Measurements from ENCODE around the gene SOX5. TPM values are rescaled to one million over a fixed set of nuclear protein-coding genes. Genes with fewer than 3 reads are reported as not detected.

The SOX5 gene
- total RNA-seq, 1 experiment from 2014 or later = 0.52 TPM

DNA sequence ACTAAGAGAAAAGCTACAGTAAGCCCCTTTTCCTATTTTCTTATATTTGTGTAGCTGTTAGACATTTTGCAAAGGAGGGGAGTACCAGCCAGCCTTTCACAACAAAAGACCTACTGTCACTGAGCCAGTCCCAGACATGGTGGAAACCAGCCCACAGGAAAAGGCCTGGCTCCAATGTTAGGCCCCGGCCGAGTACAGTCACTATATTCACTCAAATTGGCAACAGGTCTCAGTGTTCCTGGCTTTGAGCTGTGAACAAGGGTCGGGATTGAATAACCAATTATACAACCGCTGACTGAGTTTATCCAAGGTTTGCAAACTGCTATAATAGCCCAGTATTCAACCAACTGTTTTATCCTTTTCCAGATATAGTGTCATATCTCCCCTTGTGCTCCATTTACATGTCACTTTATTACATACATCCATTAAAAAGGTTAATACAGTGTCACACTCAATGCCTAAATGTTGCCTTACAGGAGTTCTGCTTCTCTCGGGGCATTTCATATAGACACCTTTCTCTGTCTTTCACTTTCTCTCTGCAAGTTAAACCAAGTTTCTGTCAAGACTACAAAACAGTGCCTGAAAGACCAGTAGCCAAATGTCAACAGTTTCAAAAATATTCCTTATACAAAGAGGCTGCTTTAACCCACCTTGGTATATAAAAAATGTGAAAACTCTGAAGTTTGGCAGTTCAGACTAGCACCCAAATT lies 178.1 kb downstream of the SOX5 start:
- Histone ChIP-seq H3K27me3 (ENCODE audit: insufficient read depth, low read length) (no peaks in the 10 kb centered on the region), H3K27ac (ENCODE audit: low read depth, low read length) (no peak overlapping the region), H4K20me1 (ENCODE audit: insufficient read depth) (no peaks in the 10 kb centered on the region), H3K79me2 (ENCODE audit: insufficient read depth, low read length) (no peaks in the 10 kb centered on the region), H3K9me3 (ENCODE audit: control insufficient read depth in 1 of 2, insufficient read depth in 1 of 2, low read depth in 1 of 2, low read length in 2 of 2) (peaks cover 7 to 11% of the 10 kb centered on the region in 2 experiments; a peak in 2 of 4 replicates), H3K4me1 (ENCODE audit: control insufficient read depth in 1 of 2, insufficient read depth in 2 of 2, low read length in 2 of 2) (no peaks in the 10 kb centered on the region), H3K4me2 (ENCODE audit: low read length) (no peak overlapping the region), H3K4me3 (replicated peaks in 1 of 2; ENCODE audit: low read depth in 1 of 2, low read length in 2 of 2) (no peak overlapping the region), H3K36me3 (ENCODE audit: control insufficient read depth in 1 of 2, insufficient read depth in 2 of 2, low read length in 2 of 2) (no peaks in the 10 kb centered on the region), H3K9me2 (ENCODE audit: insufficient read depth) (no peaks in the 10 kb centered on the region), H3K9ac (ENCODE audit: low read length) (no peak overlapping the region), H2AFZ (ENCODE audit: low read depth, low read length, poor library complexity, severe bottlenecking) (no peak overlapping the region)
- POLR2A ChIA-PET = no interaction called here
- CTCF ChIA-PET = no interaction called here
- ATAC-seq = no peak
- RAD21 ChIA-PET (ENCODE audit: low non-redundant PET in 1 of 2, low total read pairs in 2 of 2, uncharacterized antibody in 2 of 2, unreplicated experiment in 2 of 2) = no interaction called here
- BruUV-seq (replicated peaks) = no TSS peak
- DNase-seq (ENCODE audit: low read depth, low spot score) = no peak
- TF ChIP-seq JUND (IDR thresholded peaks at IDR 0.05) (no peak), POLR2AphosphoS5 (IDR thresholded peaks at IDR 0.05; ENCODE audit: low read depth, low read length) (no peak), SIN3A (IDR thresholded peaks at IDR 0.05; ENCODE audit: low read depth) (no peak), ZNF274 (IDR thresholded peaks at IDR 0.05; ENCODE audit: low read depth, low read length) (no peak), TCF7L2 (IDR thresholded peaks at IDR 0.05; ENCODE audit: borderline replicate concordance, extremely low read depth, insufficient read depth, insufficient read length) (no peak), EZH2 (IDR thresholded peaks at IDR 0.05) (no peak), ZFX (IDR thresholded peaks at IDR 0.05) (no peak), CEBPB (IDR thresholded peaks at IDR 0.05; ENCODE audit: low read depth) (no peak), SRF (IDR thresholded peaks at IDR 0.05; ENCODE audit: low read depth) (no peak), EGR1 (IDR thresholded peaks at IDR 0.05; ENCODE audit: low read depth) (no peak)
- TF ChIP-seq, protein P1, sequence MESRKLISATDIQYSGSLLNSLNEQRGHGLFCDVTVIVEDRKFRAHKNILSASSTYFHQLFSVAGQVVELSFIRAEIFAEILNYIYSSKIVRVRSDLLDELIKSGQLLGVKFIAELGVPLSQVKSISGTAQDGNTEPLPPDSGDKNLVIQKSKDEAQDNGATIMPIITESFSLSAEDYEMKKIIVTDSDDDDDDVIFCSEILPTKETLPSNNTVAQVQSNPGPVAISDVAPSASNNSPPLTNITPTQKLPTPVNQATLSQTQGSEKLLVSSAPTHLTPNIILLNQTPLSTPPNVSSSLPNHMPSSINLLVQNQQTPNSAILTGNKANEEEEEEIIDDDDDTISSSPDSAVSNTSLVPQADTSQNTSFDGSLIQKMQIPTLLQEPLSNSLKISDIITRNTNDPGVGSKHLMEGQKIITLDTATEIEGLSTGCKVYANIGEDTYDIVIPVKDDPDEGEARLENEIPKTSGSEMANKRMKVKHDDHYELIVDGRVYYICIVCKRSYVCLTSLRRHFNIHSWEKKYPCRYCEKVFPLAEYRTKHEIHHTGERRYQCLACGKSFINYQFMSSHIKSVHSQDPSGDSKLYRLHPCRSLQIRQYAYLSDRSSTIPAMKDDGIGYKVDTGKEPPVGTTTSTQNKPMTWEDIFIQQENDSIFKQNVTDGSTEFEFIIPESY (IDR thresholded peaks at IDR 0.05; ENCODE audit: extremely low read depth, insufficient replicate concordance, low read length) = no peak
- TF ChIP-seq, protein P2, sequence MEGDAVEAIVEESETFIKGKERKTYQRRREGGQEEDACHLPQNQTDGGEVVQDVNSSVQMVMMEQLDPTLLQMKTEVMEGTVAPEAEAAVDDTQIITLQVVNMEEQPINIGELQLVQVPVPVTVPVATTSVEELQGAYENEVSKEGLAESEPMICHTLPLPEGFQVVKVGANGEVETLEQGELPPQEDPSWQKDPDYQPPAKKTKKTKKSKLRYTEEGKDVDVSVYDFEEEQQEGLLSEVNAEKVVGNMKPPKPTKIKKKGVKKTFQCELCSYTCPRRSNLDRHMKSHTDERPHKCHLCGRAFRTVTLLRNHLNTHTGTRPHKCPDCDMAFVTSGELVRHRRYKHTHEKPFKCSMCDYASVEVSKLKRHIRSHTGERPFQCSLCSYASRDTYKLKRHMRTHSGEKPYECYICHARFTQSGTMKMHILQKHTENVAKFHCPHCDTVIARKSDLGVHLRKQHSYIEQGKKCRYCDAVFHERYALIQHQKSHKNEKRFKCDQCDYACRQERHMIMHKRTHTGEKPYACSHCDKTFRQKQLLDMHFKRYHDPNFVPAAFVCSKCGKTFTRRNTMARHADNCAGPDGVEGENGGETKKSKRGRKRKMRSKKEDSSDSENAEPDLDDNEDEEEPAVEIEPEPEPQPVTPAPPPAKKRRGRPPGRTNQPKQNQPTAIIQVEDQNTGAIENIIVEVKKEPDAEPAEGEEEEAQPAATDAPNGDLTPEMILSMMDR (IDR thresholded peaks at IDR 0.05 in 2 of 3, conservative IDR thresholded peaks at IDR 0.05 in 1 of 3; ENCODE audit: borderline replicate concordance in 1 of 3, insufficient read depth in 1 of 3, low read depth in 2 of 3, low read length in 2 of 3) = no peak
- TF ChIP-seq, protein P3, sequence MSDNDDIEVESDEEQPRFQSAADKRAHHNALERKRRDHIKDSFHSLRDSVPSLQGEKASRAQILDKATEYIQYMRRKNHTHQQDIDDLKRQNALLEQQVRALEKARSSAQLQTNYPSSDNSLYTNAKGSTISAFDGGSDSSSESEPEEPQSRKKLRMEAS (IDR thresholded peaks at IDR 0.05) = no peak
- TF ChIP-seq, protein P4, sequence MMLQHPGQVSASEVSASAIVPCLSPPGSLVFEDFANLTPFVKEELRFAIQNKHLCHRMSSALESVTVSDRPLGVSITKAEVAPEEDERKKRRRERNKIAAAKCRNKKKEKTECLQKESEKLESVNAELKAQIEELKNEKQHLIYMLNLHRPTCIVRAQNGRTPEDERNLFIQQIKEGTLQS (IDR thresholded peaks at IDR 0.05) = no peak
- TF ChIP-seq, protein P5, sequence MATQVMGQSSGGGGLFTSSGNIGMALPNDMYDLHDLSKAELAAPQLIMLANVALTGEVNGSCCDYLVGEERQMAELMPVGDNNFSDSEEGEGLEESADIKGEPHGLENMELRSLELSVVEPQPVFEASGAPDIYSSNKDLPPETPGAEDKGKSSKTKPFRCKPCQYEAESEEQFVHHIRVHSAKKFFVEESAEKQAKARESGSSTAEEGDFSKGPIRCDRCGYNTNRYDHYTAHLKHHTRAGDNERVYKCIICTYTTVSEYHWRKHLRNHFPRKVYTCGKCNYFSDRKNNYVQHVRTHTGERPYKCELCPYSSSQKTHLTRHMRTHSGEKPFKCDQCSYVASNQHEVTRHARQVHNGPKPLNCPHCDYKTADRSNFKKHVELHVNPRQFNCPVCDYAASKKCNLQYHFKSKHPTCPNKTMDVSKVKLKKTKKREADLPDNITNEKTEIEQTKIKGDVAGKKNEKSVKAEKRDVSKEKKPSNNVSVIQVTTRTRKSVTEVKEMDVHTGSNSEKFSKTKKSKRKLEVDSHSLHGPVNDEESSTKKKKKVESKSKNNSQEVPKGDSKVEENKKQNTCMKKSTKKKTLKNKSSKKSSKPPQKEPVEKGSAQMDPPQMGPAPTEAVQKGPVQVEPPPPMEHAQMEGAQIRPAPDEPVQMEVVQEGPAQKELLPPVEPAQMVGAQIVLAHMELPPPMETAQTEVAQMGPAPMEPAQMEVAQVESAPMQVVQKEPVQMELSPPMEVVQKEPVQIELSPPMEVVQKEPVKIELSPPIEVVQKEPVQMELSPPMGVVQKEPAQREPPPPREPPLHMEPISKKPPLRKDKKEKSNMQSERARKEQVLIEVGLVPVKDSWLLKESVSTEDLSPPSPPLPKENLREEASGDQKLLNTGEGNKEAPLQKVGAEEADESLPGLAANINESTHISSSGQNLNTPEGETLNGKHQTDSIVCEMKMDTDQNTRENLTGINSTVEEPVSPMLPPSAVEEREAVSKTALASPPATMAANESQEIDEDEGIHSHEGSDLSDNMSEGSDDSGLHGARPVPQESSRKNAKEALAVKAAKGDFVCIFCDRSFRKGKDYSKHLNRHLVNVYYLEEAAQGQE (IDR thresholded peaks at IDR 0.05; ENCODE audit: low read depth) = no peak
- intact Hi-C loops (cut with micrococcal nuclease) = no loop called here
